ENCODE measurements around the gene TRMT11.
A peak's percentile ranks its signal among the peaks of the same experiment; 100 is the strongest.
"Not testable (repeated sequence)": the region's sequence is repeated elsewhere in the genome, so short reads cannot be mapped to it uniquely, and the experiment has no call there.

TRMT11 gene

GRCh38 chr6:125956506-125957390 lies 29.6 kb upstream of the TRMT11 start, which contains the start of gene HINT3:
HINT3 (plus strand) TSS chr6:125956770; CDS start chr6:125956978, 208 bp downstream.
- DNase-seq = peak; percentile 93 to 95

GRCh38 chr6:125957391-125957693 lies 29.0 kb upstream of the TRMT11 start:
- DNase-seq = no peak

GRCh38 chr6:125957845-125958244 lies 28.5 kb upstream of the TRMT11 start:
- DNase-seq = no peak

- no peak for DNase-seq
These were observed 27.3 kb upstream of the TRMT11 start for GRCh38 chr6:125959041-125959440.

GRCh38 chr6:125961117-125961516 lies 25.2 kb upstream of the TRMT11 start:
- no peak for DNase-seq

GRCh38 chr6:125962900-125963497 lies 23.3 kb upstream of the TRMT11 start:
- no peak for DNase-seq

GRCh38 chr6:125963817-125964216 lies 22.5 kb upstream of the TRMT11 start:
- no peak for DNase-seq

GRCh38 chr6:125966569-125966968 lies 19.8 kb upstream of the TRMT11 start:
- no peak for DNase-seq

- DNase-seq = no peak
These were observed 17.8 kb upstream of the TRMT11 start for GRCh38 chr6:125968493-125968892.

GRCh38 chr6:125970760-125971159 lies 15.6 kb upstream of the TRMT11 start:
- DNase-seq = no peak

GRCh38 chr6:125972478-125972877 lies 13.9 kb upstream of the TRMT11 start:
- not testable (repeated sequence) for DNase-seq

GRCh38 chr6:125974214-125974866 lies 12.0 kb upstream of the TRMT11 start:
- peak; percentile 40 to 48 for DNase-seq

- DNase-seq = no peak
These were observed 7.2 kb upstream of the TRMT11 start for GRCh38 chr6:125979101-125979500.

GRCh38 chr6:125981571-125982185 lies 4.7 kb upstream of the TRMT11 start:
- no peak for DNase-seq

- DNase-seq = no peak
These were observed 2.9 kb upstream of the TRMT11 start for GRCh38 chr6:125983246-125983945.

- no peak for DNase-seq
These were observed 2.0 kb upstream of the TRMT11 start for GRCh38 chr6:125984311-125984710.

- DNase-seq = no peak
These were observed 818 bp upstream of the TRMT11 start for GRCh38 chr6:125985522-125985921.

GRCh38 chr6:125985979-125986300 lies 400 bp upstream of the TRMT11 start:
- DNase-seq = no peak

- DNase-seq = peak in 1 of 2 experiments; percentile 57
These were observed 782 bp downstream of the TRMT11 start for GRCh38 chr6:125987026-125987617.

GRCh38 chr6:125988280-125988679 lies 1.9 kb downstream of the TRMT11 start:
- no peak for DNase-seq

- no peak for DNase-seq
These were observed 3.3 kb downstream of the TRMT11 start for GRCh38 chr6:125989631-125990030.

- no peak for DNase-seq
These were observed 5.3 kb downstream of the TRMT11 start for GRCh38 chr6:125991653-125992052.
